NB4 (cell line): ENCODE results near the gene ATP5F1B.
A peak's percentile ranks its signal among the peaks of the same experiment; 100 is the strongest.

ENCODE experiments used
- DNase-seq: peaks from one replicate; pipeline ENCODE4 v3.0.0; 2010; ENCODE audit warnings: low read depth
- H3K4me3 ChIP-seq: one replicate; pipeline ENCODE4 v1.5.1; 2011; ENCODE audit warnings: mild to moderate bottlenecking, low read depth, low read length, moderate library complexity
- MYC ChIP-seq: IDR thresholded peaks from 2 replicates; pipeline ENCODE4 v1.6.1; 2011; ENCODE audit warnings: low read depth, low read length
- POLR2A ChIP-seq: IDR thresholded peaks from 2 replicates; pipeline ENCODE4 v1.6.1; 2011; ENCODE audit warnings: mild to moderate bottlenecking; ENCODE audit not compliant: insufficient read length; ENCODE audit errors: extremely low read depth
- TF ChIP-seq, protein P1 (sequence below): IDR thresholded peaks from 2 replicates; pipeline ENCODE4 v1.6.1; 2011; ENCODE audit warnings: low read depth, low read length
- TF ChIP-seq, protein P2 (sequence below): IDR thresholded peaks from one replicate; pipeline ENCODE4 v1.5.1; 2012; ENCODE audit warnings: low read depth, low read length

ATP5F1B gene

DNA sequence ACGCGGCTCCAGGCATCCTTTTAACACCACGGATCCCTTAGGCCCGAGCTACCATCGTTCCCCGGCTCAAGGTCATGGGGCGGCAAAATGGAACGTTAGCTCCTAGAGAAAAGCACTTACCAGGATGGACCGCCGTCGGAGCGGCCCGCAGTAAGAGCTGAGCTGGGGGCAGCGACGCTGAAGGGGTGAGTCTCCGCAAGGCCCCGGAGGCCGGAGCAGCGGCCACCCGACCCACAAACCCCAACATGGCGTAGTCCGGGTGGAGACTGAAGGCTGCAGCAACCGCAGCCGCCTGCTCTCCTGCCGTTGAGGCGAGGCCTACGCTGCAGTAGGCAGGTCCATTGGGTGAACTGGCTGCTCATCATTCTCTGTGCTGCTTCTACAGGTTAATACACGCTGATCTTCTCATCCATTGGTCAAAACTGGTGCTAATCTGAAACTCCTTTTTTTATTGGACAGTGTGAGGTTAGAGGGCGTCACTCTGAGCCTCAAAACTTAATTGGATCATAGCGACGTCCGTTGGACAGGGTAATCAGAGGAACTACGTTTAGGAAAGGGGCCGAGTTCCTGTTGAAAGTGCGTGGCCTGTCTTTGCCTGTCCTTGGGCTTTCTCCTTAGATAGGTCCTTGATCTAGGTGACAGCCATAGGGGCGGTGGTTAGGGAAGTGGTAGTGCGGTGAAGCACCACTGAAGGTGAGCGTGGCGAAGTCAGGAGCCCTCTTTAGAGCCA lies at the start of gene ATP5F1B:
Gene ATP5F1B (minus strand): TSS at position 268 of the 730 bp plus-strand sequence. CDS start 21 bp downstream, at position 247.
- H3K4me3 ChIP-seq: peak within 1 kb of the TSS; percentile 99
- TF ChIP-seq, protein P1, sequence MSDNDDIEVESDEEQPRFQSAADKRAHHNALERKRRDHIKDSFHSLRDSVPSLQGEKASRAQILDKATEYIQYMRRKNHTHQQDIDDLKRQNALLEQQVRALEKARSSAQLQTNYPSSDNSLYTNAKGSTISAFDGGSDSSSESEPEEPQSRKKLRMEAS: peak; percentile 78
- TF ChIP-seq, protein P2, sequence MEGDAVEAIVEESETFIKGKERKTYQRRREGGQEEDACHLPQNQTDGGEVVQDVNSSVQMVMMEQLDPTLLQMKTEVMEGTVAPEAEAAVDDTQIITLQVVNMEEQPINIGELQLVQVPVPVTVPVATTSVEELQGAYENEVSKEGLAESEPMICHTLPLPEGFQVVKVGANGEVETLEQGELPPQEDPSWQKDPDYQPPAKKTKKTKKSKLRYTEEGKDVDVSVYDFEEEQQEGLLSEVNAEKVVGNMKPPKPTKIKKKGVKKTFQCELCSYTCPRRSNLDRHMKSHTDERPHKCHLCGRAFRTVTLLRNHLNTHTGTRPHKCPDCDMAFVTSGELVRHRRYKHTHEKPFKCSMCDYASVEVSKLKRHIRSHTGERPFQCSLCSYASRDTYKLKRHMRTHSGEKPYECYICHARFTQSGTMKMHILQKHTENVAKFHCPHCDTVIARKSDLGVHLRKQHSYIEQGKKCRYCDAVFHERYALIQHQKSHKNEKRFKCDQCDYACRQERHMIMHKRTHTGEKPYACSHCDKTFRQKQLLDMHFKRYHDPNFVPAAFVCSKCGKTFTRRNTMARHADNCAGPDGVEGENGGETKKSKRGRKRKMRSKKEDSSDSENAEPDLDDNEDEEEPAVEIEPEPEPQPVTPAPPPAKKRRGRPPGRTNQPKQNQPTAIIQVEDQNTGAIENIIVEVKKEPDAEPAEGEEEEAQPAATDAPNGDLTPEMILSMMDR: no peak
- TF ChIP-seq MYC (peak; percentile 90), POLR2A (peak; percentile 99)
- peak; percentile 100 for DNase-seq

DNA sequence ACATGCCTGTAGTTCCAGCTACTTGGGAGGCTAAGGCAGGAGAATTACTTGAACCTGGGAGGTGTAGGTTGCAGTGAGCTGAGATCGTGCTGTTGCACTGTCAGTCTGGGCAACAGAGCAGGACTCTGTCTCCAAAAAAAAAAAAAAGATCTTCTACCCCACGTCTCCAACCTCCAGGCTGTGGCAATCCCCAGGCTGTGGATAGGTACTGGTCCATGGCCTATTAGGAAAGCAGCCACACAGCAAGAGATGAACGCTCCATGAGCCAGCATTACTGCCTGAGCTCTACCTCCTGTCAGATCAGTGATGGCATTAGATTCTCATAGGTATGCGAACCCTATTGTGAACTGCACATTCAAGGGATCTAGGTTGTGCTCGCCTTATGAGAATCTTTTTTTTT lies 48.4 kb upstream of the ATP5F1B start:
- no peak overlapping the region for H3K4me3 ChIP-seq
- TF ChIP-seq, protein P1: no peak
- TF ChIP-seq, protein P2: no peak
- TF ChIP-seq MYC: no peak
- DNase-seq: no peak

DNA sequence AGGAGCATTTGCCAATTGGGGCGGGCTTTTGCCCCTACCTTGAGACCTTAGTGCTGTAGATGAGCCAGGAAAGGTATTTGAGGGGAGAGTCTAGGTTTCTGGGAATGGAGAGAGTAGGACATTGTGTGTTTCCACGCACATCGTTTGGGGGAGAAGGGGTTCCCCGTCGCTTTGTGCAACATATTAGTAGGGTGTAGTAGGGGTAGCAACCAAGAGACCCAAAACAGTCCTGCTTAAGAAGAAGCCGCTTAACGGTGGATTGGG lies 43.0 kb upstream of the ATP5F1B start:
- DNase-seq: no peak
- TF ChIP-seq POLR2A (no peak), MYC (no peak)
- TF ChIP-seq, protein P2: no peak
- TF ChIP-seq, protein P1: no peak
- peak overlapping the region; percentile 63 for H3K4me3 ChIP-seq

DNA sequence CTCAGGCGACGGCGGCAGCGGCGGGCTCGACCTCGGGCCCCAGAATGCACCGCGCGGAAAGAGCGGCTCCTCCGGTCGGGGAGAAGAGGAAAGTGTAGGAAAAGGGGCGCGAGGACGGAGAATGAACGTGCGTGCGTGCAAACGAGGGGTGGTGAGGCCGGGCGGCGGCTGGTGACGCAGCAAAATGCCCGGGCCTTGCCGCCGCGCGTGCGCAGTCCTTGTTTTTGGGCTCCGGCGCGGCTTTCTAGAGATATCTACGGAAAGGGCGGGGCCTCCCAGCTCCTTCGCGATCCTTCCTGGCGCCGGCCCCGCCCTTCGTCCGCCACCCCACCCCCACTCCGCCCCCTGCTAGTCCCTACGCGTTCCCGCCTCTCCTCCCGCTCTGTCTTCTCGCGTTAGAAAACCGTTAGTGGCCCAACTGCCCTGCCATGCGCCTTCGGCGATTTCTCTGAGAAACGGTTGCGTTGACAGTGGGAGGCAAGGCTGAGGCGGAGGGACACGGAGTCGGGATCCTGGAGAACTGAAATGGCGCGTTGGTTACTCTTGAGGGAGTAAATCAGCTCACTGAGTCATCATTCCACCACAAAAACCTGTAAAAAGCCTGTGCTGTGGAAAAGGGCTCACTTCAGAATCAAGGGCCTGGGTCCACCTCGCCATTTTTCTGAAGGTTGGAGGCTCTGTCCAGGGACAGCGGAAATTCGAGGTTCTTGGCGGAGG lies 42.5 kb upstream of the ATP5F1B start, which contains the start of gene PTGES3:
Gene PTGES3 (minus strand): TSS at position 156 of the 717 bp plus-strand sequence. CDS start 285 bp downstream, outside the sequence.
- DNase-seq: peak; percentile 99
- TF ChIP-seq MYC (peak; percentile 99), POLR2A (peak; percentile 89)
- TF ChIP-seq, protein P2: no peak
- TF ChIP-seq, protein P1: peak; percentile 89

DNA sequence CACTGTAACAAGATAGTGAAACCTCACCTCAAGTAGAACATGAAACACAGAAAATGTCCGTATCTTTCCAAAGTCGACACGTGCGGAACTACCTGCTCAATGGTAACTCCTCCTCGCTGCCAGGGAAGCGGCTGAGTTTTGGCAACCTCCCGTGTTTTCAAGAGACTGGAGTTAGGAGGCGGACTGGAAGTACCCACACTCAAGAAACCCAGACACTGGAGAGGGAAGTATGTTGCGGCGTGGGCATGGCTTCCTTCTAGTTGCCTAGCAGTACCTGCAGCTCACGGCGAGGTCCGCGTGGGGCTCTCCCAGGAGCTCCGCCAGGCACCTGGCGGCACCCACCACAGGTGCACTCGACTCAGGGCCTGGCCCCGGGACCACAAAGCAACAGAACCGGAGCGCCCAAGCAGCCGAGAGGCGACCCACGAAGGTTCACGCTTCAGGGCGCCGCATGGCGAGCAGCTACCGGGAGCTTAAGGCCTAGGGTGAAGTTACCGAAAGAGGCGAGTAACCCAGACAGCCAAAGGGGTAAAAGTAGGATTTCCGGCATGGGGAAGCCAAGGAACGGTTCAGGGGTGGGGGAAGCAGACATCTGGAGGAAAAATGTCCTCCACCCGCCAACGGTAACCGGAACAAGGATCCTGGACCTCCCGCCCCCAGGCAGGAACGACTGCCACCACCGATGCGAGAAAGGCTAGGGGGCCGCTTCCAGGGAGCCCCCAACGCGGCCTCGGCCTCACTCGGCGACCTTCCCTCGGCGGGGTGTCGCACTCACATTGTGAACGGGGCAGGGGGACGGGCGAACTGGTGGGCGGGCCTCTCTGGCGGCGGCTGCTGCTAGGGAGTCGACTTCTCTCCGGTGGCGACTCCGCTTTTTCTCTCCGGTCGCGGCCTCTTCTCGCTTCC lies 41.7 kb upstream of the ATP5F1B start:
- DNase-seq: peak; percentile 72
- TF ChIP-seq, protein P2: no peak
- TF ChIP-seq MYC (0 out of 2 replicates have a peak, but pooled peaks have one; percentile 20), POLR2A (peak; percentile 42)
- TF ChIP-seq, protein P1: 0 out of 2 replicates have a peak, but pooled peaks have one; percentile 10
- peak overlapping the region; percentile 98 for H3K4me3 ChIP-seq

More for the DNA sequence above, 42.5 kb upstream of the ATP5F1B start, which contains the start of gene PTGES3:
- peak within 1 kb of the TSS; percentile 98 for H3K4me3 ChIP-seq
